Naive thymus-derived CD4-positive, alpha-beta T cell (primary cell): ENCODE data around the gene OVOL1. TPM values are rescaled to one million over a fixed set of nuclear protein-coding genes. Genes with fewer than 3 reads are reported as not detected.

Source experiments
- ATAC-seq: fragments of 150-1000 bp; cut with Tn5 transposase; 2 replicates; pipeline ENCODE4 v1.10.0; 2021; ENCODE audit warnings: mild to moderate bottlenecking, moderate library complexity
- CTCF ChIA-PET: fragments of 350-600 bp; sonication (Branson Sonifier 250); formaldehyde crosslinking; loops from one replicate; lab custom pipeline; 2021; ENCODE audit warnings: antibody characterized with exemption; lab: Charles Lee
- POLR2A ChIA-PET: fragments of 350-600 bp; sonication (Branson Sonifier 250); formaldehyde crosslinking; loops from one replicate; lab custom pipeline; 2021; ENCODE audit warnings: antibody characterized with exemption, inconsistent platforms; lab: Charles Lee
- DNase-seq, 9 donors: peaks; one replicate each; pipeline versions ENCODE4 v3.0.0 to v3.0.0-alpha.2; 2020 to 2022; ENCODE audit warnings: mixed read lengths in 1 of 9
- H3K27ac ChIP-seq: one replicate; pipeline ENCODE4 v1.7.0; 2013; ENCODE audit warnings: mild to moderate bottlenecking, low read depth, low read length, moderate library complexity
- H3K27me3 ChIP-seq, 2 donors: one replicate each; pipeline ENCODE4 v1.7.0; 2013; ENCODE audit warnings: low read length in 2 of 2, mild to moderate bottlenecking in 2 of 2, moderate library complexity in 2 of 2; ENCODE audit not compliant: control insufficient read depth in 2 of 2, insufficient read depth in 2 of 2
- H3K36me3 ChIP-seq, 3 experiments: 1 replicate in 2 of 3; 2 replicates in 1 of 3; pipeline ENCODE4 v1.7.0; 2013; ENCODE audit warnings: low read length in 3 of 3, mild to moderate bottlenecking in 3 of 3, moderate library complexity in 1 of 3; ENCODE audit not compliant: insufficient read depth in 3 of 3, control insufficient read depth in 2 of 3
- H3K4me1 ChIP-seq, 2 donors: one replicate each; pipeline ENCODE4 v1.7.0; 2013; ENCODE audit warnings: low read length in 2 of 2, mild to moderate bottlenecking in 2 of 2, moderate library complexity in 1 of 2; ENCODE audit not compliant: control insufficient read depth in 2 of 2, insufficient read depth in 2 of 2
- H3K4me3 ChIP-seq: 2 replicates; pipeline ENCODE4 v1.7.0; 2013; ENCODE audit warnings: mild to moderate bottlenecking, low read length
- H3K9me3 ChIP-seq, 3 experiments: 1 replicate in 2 of 3; 2 replicates in 1 of 3; pipeline ENCODE4 v1.7.0; 2013; ENCODE audit warnings: low read length in 3 of 3; ENCODE audit not compliant: control insufficient read depth in 2 of 3
- H3K27ac Mint-ChIP-seq, 9 donors: one replicate each; pipeline ENCODE4 v1.8.0; 2020 to 2022; ENCODE audit warnings: mixed read lengths in 9 of 9, mild to moderate bottlenecking in 8 of 9, moderate library complexity in 5 of 9, inconsistent platforms in 2 of 9
- H3K27me3 Mint-ChIP-seq, 5 donors: one replicate each; pipeline ENCODE4 v1.8.0; 2021 to 2022; ENCODE audit warnings: mixed read lengths in 5 of 5, mild to moderate bottlenecking in 1 of 5
- H3K36me3 Mint-ChIP-seq, 5 donors: one replicate each; pipeline ENCODE4 v1.8.0; 2020 to 2022; ENCODE audit warnings: mixed read lengths in 5 of 5, mild to moderate bottlenecking in 3 of 5, inconsistent platforms in 1 of 5
- H3K4me1 Mint-ChIP-seq, 7 donors: one replicate each; pipeline ENCODE4 v1.8.0; 2020 to 2022; ENCODE audit warnings: mixed read lengths in 7 of 7, mild to moderate bottlenecking in 3 of 7, inconsistent platforms in 1 of 7
- H3K4me3 Mint-ChIP-seq, 10 donors: one replicate each; pipeline ENCODE4 v1.8.0; 2020 to 2022; ENCODE audit warnings: mild to moderate bottlenecking in 10 of 10, mixed read lengths in 10 of 10, moderate library complexity in 6 of 10, inconsistent platforms in 2 of 10
- H3K9me3 Mint-ChIP-seq, 11 donors: one replicate each; pipeline ENCODE4 v1.8.0; 2020 to 2022; ENCODE audit warnings: mixed read lengths in 11 of 11, mild to moderate bottlenecking in 4 of 11, inconsistent platforms in 1 of 11, moderate library complexity in 1 of 11
- intact Hi-C, 2 donors: fragments of 100-400 bp; cut with micrococcal nuclease; formaldehyde crosslinking; loops; one replicate each; pipeline ENCODE4 v1.15.1; 2023
- polyA plus RNA-seq, 2 donors: library from polyadenylated mRNA; unstranded; fragments of 300-500 nt; fragmentation: Illumina TruSeq; gene quantifications; one replicate each; pipeline ENCODE4 v1.2.3, GENCODE V29; 2021
- total RNA-seq, 6 experiments: library from RNA in 5 of 6; stranded (reverse) in 5 of 6; gene quantifications; 1 replicate in 5 of 6; 2 replicates in 1 of 6; pipeline ENCODE4 v1.2.3 and lab custom pipeline; 2021 to 2026

OVOL1 gene
- total and polyA plus RNA-seq, 7 experiments from 2014 or later, result not detected

- Mint-ChIP-seq H3K4me3 (no peak overlapping the region), H3K27ac (peak overlapping the region in 1 of 9 donors; percentile 59)
Observed at GRCh38 chr11:65810046-65810868, 23.4 kb downstream of the OVOL1 start.

DNA sequence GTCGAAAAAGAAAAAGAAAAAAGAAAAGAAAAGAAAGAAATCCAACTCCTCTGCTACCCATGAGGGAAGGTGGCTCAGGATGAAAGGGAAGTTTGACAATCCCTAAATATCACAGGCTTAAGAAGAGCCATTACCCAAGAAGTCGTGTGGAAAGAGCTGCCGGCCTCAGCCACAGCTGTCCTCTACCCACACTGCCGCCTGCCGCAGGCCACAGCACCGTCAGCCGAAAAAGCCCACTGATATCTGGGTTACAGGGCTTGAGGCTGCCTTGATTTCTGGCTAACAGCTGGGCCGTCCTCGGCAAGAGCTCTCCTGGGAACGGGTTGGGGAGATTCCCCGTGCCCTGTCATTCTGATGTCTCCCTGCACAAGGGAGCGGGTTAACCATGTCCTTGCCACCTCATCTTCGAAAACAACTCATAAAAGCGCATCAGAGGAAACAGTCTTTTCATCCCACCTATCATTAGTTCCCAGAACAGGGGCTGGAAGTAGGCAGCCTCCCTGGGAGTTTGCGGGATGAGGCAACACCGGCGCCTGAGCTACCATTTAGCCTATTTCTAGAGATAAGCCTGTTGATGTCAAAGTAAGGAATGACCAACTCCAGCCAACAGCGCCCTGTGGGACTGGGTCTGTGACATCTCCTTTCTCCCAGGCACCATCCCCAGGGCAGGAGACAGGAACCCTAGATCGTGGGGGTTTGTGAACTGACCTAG lies 25.1 kb downstream of the OVOL1 start:
- peaks cover 0 to 14% (median 0%) of the 10 kb centered on the region in 5 donors for H3K27me3 Mint-ChIP-seq
- intact Hi-C loops, result no loop called here
- peaks cover 0 to 8% (median 0%) of the 10 kb centered on the region in 5 donors for H3K36me3 Mint-ChIP-seq
- Histone ChIP-seq H3K36me3 (peaks cover 0 to 5% (median 0%) of the 10 kb centered on the region in 3 experiments), H3K4me1 (peaks cover 0 to under 1% of the 10 kb centered on the region in 2 donors), H3K9me3 (no peaks in the 10 kb centered on the region), H3K27me3 (no peaks in the 10 kb centered on the region), H3K27ac (no peak overlapping the region), H3K4me3 (no peak overlapping the region)
- no peaks in the 10 kb centered on the region for H3K9me3 Mint-ChIP-seq
- no peak overlapping the region for H3K4me3 Mint-ChIP-seq
- ChIA-PET POLR2A (interaction anchor here (0.6 kb wide), 1 partner anchor 11 kb away, joined by 3 read pairs; no protein-coding TSS in a partner anchor), CTCF (interaction anchor here (0.7 to 1.1 kb wide), 2 partner anchors 178 to 708 kb away, joined by 3 read pairs; no protein-coding TSS in a partner anchor)
- peak overlapping the region in 1 of 9 donors; percentile 28 for H3K27ac Mint-ChIP-seq
- peaks cover 5 to 15% (median 10%) of the 10 kb centered on the region in 7 donors for H3K4me1 Mint-ChIP-seq
- DNase-seq, result no peak
- ATAC-seq, result no peak

More at GRCh38 chr11:65810046-65810868, 23.4 kb downstream of the OVOL1 start:
- no peak overlapping the region for H3K27ac ChIP-seq
- H3K4me1 ChIP-seq, result no peaks in the 10 kb centered on the region
- ATAC-seq (peak; percentile 73), DNase-seq (peak in 3 of 9 donors; percentile 27 to 31 (median 29))
- H3K9me3 ChIP-seq, result no peaks in the 10 kb centered on the region
- H3K4me3 ChIP-seq, result no peak overlapping the region
- ChIA-PET POLR2A (interaction anchor here (0.6 to 1.2 kb wide), 2 partner anchors 74 to 590 kb away, joined by 3 to 4 read pairs; no protein-coding TSS in a partner anchor), CTCF (interaction anchor here (0.5 to 1.5 kb wide), 4 partner anchors 30 to 245 kb away, joined by 3 to 4 read pairs (median 3); no protein-coding TSS in a partner anchor)
- no peaks in the 10 kb centered on the region for H3K9me3 Mint-ChIP-seq
- intact Hi-C loops, result loop anchor here in 1 of 2 donors (1.0 kb wide), 3 partner anchors 74 to 235 kb away; no protein-coding TSS in a partner anchor
- H3K4me1 Mint-ChIP-seq, result peaks cover 0 to 8% (median 2%) of the 10 kb centered on the region in 7 donors
- peaks cover 0 to 4% (median 0%) of the 10 kb centered on the region in 3 experiments for H3K36me3 ChIP-seq
- H3K27me3 Mint-ChIP-seq, result peaks cover 0 to 15% (median 0%) of the 10 kb centered on the region in 5 donors
- peaks cover 0 to 2% (median 0%) of the 10 kb centered on the region in 5 donors for H3K36me3 Mint-ChIP-seq
- H3K27me3 ChIP-seq, result no peaks in the 10 kb centered on the region

DNA sequence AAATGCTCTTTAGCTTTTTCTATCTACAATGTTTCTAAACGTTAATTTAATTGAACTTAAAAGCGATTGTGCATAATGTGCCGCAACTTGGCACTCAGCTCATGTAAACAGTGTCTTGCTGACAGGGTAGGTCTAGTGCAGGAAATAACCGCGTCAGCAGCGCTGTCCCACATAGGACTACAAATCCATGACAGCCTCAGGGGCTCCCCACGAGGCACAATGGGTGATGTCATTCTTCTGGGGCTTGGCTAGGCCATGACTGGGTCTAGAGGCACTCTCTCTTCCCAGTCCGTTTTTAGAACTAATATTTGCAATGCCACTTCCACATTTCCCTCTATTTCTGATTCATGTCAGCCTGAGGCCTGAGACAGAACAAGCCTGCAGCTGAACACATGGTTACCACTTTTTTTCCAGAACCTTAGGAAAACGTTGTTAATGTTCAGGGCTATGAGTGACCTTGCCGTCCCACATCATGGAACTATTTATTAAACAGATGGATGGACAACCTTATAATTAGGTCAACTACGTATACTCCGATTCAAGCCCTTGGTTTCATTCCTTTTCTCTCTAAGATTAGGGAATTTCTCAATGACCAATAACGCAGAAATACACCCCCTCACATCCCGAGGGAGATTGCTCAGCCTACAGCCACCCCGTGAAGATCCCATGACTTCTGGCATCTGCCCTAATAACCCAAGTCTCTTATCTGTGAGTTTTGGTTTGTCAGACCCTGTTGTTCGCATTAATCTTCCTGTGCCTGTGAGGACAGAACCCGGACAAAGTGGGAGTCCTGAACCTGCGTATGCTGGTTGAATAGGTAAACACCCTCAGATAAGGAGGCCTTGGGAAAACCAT lies 27.5 kb downstream of the OVOL1 start:
- peaks cover 0 to 5% (median 0%) of the 10 kb centered on the region in 3 experiments for H3K36me3 ChIP-seq
- intact Hi-C loops, result no loop called here
- peaks cover 0 to 3% (median 0%) of the 10 kb centered on the region in 5 donors for H3K27me3 Mint-ChIP-seq
- no peak for DNase-seq
- H3K4me1 Mint-ChIP-seq, result peaks cover 6 to 26% (median 19%) of the 10 kb centered on the region in 7 donors
- no peaks in the 10 kb centered on the region for H3K9me3 ChIP-seq
- ChIA-PET CTCF (interaction anchor here (1.3 to 1.5 kb wide), 3 partner anchors 36 to 208 kb away, joined by 3 read pairs; no protein-coding TSS in a partner anchor), POLR2A (no interaction called here)
- H3K4me1 ChIP-seq, result peaks cover 7% of the 10 kb centered on the region in 2 donors
- H3K36me3 Mint-ChIP-seq, result peaks cover 0 to 8% (median 0%) of the 10 kb centered on the region in 5 donors
- ATAC-seq, result peak; percentile 18
- H3K4me3 Mint-ChIP-seq, result no peak overlapping the region
- H3K27ac Mint-ChIP-seq, result peak overlapping the region in 1 of 9 donors; percentile 61
- no peak overlapping the region for H3K4me3 ChIP-seq
- no peak overlapping the region for H3K27ac ChIP-seq
- H3K9me3 Mint-ChIP-seq, result no peaks in the 10 kb centered on the region
- H3K27me3 ChIP-seq, result no peaks in the 10 kb centered on the region

- POLR2A ChIA-PET, result interaction anchor here (0.6 to 1.2 kb wide), 3 partner anchors 27 to 123 kb away, joined by 3 to 4 read pairs (median 4); partner anchors contain the start of gene KAT5
- H3K27ac Mint-ChIP-seq, result peak overlapping the region in 1 of 9 donors; percentile 2
- H3K36me3 Mint-ChIP-seq, result peaks cover 0 to 8% (median 0%) of the 10 kb centered on the region in 5 donors
- H3K4me3 Mint-ChIP-seq, result no peak overlapping the region
- Histone ChIP-seq H3K9me3 (no peaks in the 10 kb centered on the region), H3K36me3 (peaks cover 0 to 5% (median 0%) of the 10 kb centered on the region in 3 experiments), H3K27ac (no peak overlapping the region), H3K27me3 (no peaks in the 10 kb centered on the region), H3K4me3 (no peak overlapping the region), H3K4me1 (peaks cover 7% of the 10 kb centered on the region in 2 donors)
- peaks cover 0 to 3% (median 0%) of the 10 kb centered on the region in 5 donors for H3K27me3 Mint-ChIP-seq
- DNase-seq (no peak), ATAC-seq (no peak)
- H3K4me1 Mint-ChIP-seq, result peaks cover 6 to 25% (median 19%) of the 10 kb centered on the region in 7 donors
- CTCF ChIA-PET, result interaction anchor here (1.3 to 1.5 kb wide), 2 partner anchors 36 to 173 kb away, joined by 3 read pairs; no protein-coding TSS in a partner anchor
- intact Hi-C loops, result no loop called here
- no peaks in the 10 kb centered on the region for H3K9me3 Mint-ChIP-seq
Observed at GRCh38 chr11:65814986-65815565, 28.2 kb downstream of the OVOL1 start.

DNA sequence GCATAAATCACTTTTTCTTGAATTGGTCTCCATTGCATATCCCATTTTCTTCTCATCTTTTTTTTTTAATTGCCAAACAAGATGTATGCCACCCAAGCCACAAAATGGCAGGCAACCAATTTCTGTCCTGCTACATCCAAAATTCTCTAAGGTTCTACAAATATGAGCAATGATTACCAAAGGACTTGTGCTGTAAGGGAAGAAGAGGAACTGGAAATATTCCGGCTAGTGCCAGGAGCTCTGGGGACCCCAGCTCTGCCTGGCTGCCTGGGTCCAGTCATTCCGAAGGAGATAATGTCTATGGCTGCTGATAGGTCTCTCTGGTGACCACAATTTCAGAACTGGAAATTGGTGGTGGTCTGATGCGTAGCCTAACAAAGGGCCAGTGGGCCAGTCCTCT lies 29.8 kb downstream of the OVOL1 start:
- Histone ChIP-seq H3K27me3 (no peaks in the 10 kb centered on the region), H3K9me3 (no peaks in the 10 kb centered on the region), H3K4me1 (peaks cover 7% of the 10 kb centered on the region in 2 donors), H3K27ac (no peak overlapping the region), H3K4me3 (no peak overlapping the region), H3K36me3 (peaks cover 0 to 5% (median 0%) of the 10 kb centered on the region in 3 experiments)
- Mint-ChIP-seq H3K27ac (peak overlapping the region in 2 of 9 donors; percentile 45 to 76), H3K36me3 (peaks cover 0 to 8% (median 0%) of the 10 kb centered on the region in 5 donors), H3K27me3 (peaks cover 0 to 4% (median 0%) of the 10 kb centered on the region in 5 donors), H3K4me1 (peaks cover 6 to 21% (median 17%) of the 10 kb centered on the region in 7 donors), H3K9me3 (no peaks in the 10 kb centered on the region), H3K4me3 (peak overlapping the region in 8 of 10 donors; percentile 54 to 87 (median 82))
- intact Hi-C loops, result no loop called here
- ATAC-seq, result no peak
- CTCF ChIA-PET, result interaction anchor here (0.6 to 3.4 kb wide), 15 partner anchors 10 to 439 kb away, joined by 3 to 29 read pairs (median 6); partner anchors contain the start of genes AP5B1, KAT5 and SNX32
- DNase-seq, result no peak
- POLR2A ChIA-PET, result interaction anchor here (0.6 to 3.0 kb wide), 9 partner anchors 8 to 790 kb away, joined by 3 to 15 read pairs (median 4); partner anchors contain the start of genes AP5B1, FIBP and SNX32
